Measurements from ENCODE around the gene ADARB1. TPM values are rescaled to one million over a fixed set of nuclear protein-coding genes. Genes with fewer than 3 reads are reported as not detected.

ADARB1 gene
- total and polyA plus RNA-seq, 4 donors, result 54.7 to 224 (median 90.6) TPM

GRCh38 chr21:45252448-45252925 is 178.1 kb downstream of the ADARB1 start:
- intact Hi-C loops (cut with DNase I), result no loop called here
- DNase-seq (no peak), ATAC-seq (ENCODE audit: low FRiP score) (no peak)
- Histone ChIP-seq H3K27me3 (ENCODE audit: control insufficient read depth in 1 of 2, insufficient read depth in 2 of 2, low read length in 1 of 2) (no peaks in the 10 kb centered on the region), H3K4me1 (ENCODE audit: control insufficient read depth in 1 of 2, insufficient read depth in 2 of 2, low read length in 2 of 2) (no peaks in the 10 kb centered on the region), H3K27ac (ENCODE audit: low read depth in 1 of 2, low read length in 2 of 2) (no peak overlapping the region), H3K36me3 (ENCODE audit: control insufficient read depth in 1 of 2, insufficient read depth in 2 of 2, low read length in 1 of 2) (no peaks in the 10 kb centered on the region), H3K9me3 (ENCODE audit: control insufficient read depth, low read length) (no peaks in the 10 kb centered on the region), H3K4me3 (ENCODE audit: low read length in 2 of 2) (no peak overlapping the region)
- 94% methylated on average over 13 of the region's 13 CpGs for WGBS, 2 donors

- no peak overlapping the region for H3K27ac ChIP-seq (ENCODE audit: low read depth in 1 of 2, low read length in 2 of 2)
- H3K4me3 ChIP-seq (ENCODE audit: low read length in 2 of 2), result no peak overlapping the region
- intact Hi-C loops (cut with DNase I), result no loop called here
- no peaks in the 10 kb centered on the region for H3K9me3 ChIP-seq (ENCODE audit: control insufficient read depth, low read length)
- ATAC-seq (ENCODE audit: low FRiP score) (no peak), DNase-seq (no peak)
- 37 to 42% methylated on average over 8 of the region's 8 CpGs for WGBS, 2 donors
- no peaks in the 10 kb centered on the region for H3K27me3 ChIP-seq (ENCODE audit: control insufficient read depth in 1 of 2, insufficient read depth in 2 of 2, low read length in 1 of 2)
- H3K4me1 ChIP-seq (ENCODE audit: control insufficient read depth in 1 of 2, insufficient read depth in 2 of 2, low read length in 2 of 2), result no peaks in the 10 kb centered on the region
- no peaks in the 10 kb centered on the region for H3K36me3 ChIP-seq (ENCODE audit: control insufficient read depth in 1 of 2, insufficient read depth in 2 of 2, low read length in 1 of 2)
Observed at GRCh38 chr21:45253180-45253579, 178.8 kb downstream of the ADARB1 start.

GRCh38 chr21:45253633-45254459 is 179.5 kb downstream of the ADARB1 start:
- no peak overlapping the region for H3K27ac ChIP-seq (ENCODE audit: low read depth in 1 of 2, low read length in 2 of 2)
- H3K4me1 ChIP-seq (ENCODE audit: control insufficient read depth in 1 of 2, insufficient read depth in 2 of 2, low read length in 2 of 2), result no peaks in the 10 kb centered on the region
- 88 to 90% methylated on average over 23 to 28 of the region's 28 CpGs for WGBS, 2 donors
- ATAC-seq (ENCODE audit: low FRiP score), result no peak
- H3K4me3 ChIP-seq (ENCODE audit: low read length in 2 of 2), result no peak overlapping the region
- intact Hi-C loops (cut with DNase I), result no loop called here
- no peaks in the 10 kb centered on the region for H3K36me3 ChIP-seq (ENCODE audit: control insufficient read depth in 1 of 2, insufficient read depth in 2 of 2, low read length in 1 of 2)
- no peak for DNase-seq
- no peaks in the 10 kb centered on the region for H3K27me3 ChIP-seq (ENCODE audit: control insufficient read depth in 1 of 2, insufficient read depth in 2 of 2, low read length in 1 of 2)
- no peaks in the 10 kb centered on the region for H3K9me3 ChIP-seq (ENCODE audit: control insufficient read depth, low read length)

- Histone ChIP-seq H3K4me3 (ENCODE audit: low read length in 2 of 2) (no peak overlapping the region), H3K9me3 (ENCODE audit: control insufficient read depth, low read length) (no peaks in the 10 kb centered on the region), H3K27me3 (ENCODE audit: control insufficient read depth in 1 of 2, insufficient read depth in 2 of 2, low read length in 1 of 2) (no peaks in the 10 kb centered on the region), H3K36me3 (ENCODE audit: control insufficient read depth in 1 of 2, insufficient read depth in 2 of 2, low read length in 1 of 2) (no peaks in the 10 kb centered on the region), H3K4me1 (ENCODE audit: control insufficient read depth in 1 of 2, insufficient read depth in 2 of 2, low read length in 2 of 2) (no peaks in the 10 kb centered on the region), H3K27ac (ENCODE audit: low read depth in 1 of 2, low read length in 2 of 2) (no peak overlapping the region)
- DNase-seq, result no peak
- 69 to 79% methylated on average over 17 of the region's 17 CpGs for WGBS, 2 donors
- intact Hi-C loops (cut with DNase I), result no loop called here
- no peak for ATAC-seq (ENCODE audit: low FRiP score)
Observed at GRCh38 chr21:45254460-45254930, 180.1 kb downstream of the ADARB1 start.

GRCh38 chr21:45255381-45256020 is 181.1 kb downstream of the ADARB1 start:
- H3K27me3 ChIP-seq (ENCODE audit: control insufficient read depth in 1 of 2, insufficient read depth in 2 of 2, low read length in 1 of 2), result no peaks in the 10 kb centered on the region
- intact Hi-C loops (cut with DNase I), result no loop called here

GRCh38 chr21:45256021-45256911 is 181.9 kb downstream of the ADARB1 start:
- Histone ChIP-seq H3K4me3 (ENCODE audit: low read length in 2 of 2) (no peak overlapping the region), H3K27ac (ENCODE audit: low read depth in 1 of 2, low read length in 2 of 2) (no peak overlapping the region), H3K36me3 (ENCODE audit: control insufficient read depth in 1 of 2, insufficient read depth in 2 of 2, low read length in 1 of 2) (no peaks in the 10 kb centered on the region), H3K4me1 (ENCODE audit: control insufficient read depth in 1 of 2, insufficient read depth in 2 of 2, low read length in 2 of 2) (no peaks in the 10 kb centered on the region), H3K9me3 (ENCODE audit: control insufficient read depth, low read length) (no peaks in the 10 kb centered on the region), H3K27me3 (ENCODE audit: control insufficient read depth in 1 of 2, insufficient read depth in 2 of 2, low read length in 1 of 2) (no peaks in the 10 kb centered on the region)
- no peak for DNase-seq
- intact Hi-C loops (cut with DNase I), result no loop called here
- WGBS, 2 donors, result 90 to 92% methylated on average over 30 to 31 of the region's 31 CpGs
- no peak for ATAC-seq (ENCODE audit: low FRiP score)

More at GRCh38 chr21:45255381-45256020, 181.1 kb downstream of the ADARB1 start:
- H3K4me3 ChIP-seq (ENCODE audit: low read length in 2 of 2), result no peak overlapping the region
- H3K9me3 ChIP-seq (ENCODE audit: control insufficient read depth, low read length), result no peaks in the 10 kb centered on the region
- H3K36me3 ChIP-seq (ENCODE audit: control insufficient read depth in 1 of 2, insufficient read depth in 2 of 2, low read length in 1 of 2), result no peaks in the 10 kb centered on the region
- H3K27ac ChIP-seq (ENCODE audit: low read depth in 1 of 2, low read length in 2 of 2), result no peak overlapping the region
- DNase-seq (no peak), ATAC-seq (ENCODE audit: low FRiP score) (no peak)
- WGBS, 2 donors, result 85 to 88% methylated on average over 21 to 22 of the region's 22 CpGs
- no peaks in the 10 kb centered on the region for H3K4me1 ChIP-seq (ENCODE audit: control insufficient read depth in 1 of 2, insufficient read depth in 2 of 2, low read length in 2 of 2)

GRCh38 chr21:45256912-45257672 is 182.7 kb downstream of the ADARB1 start:
- no peaks in the 10 kb centered on the region for H3K9me3 ChIP-seq (ENCODE audit: control insufficient read depth, low read length)
- intact Hi-C loops (cut with DNase I), result no loop called here
- no peaks in the 10 kb centered on the region for H3K4me1 ChIP-seq (ENCODE audit: control insufficient read depth in 1 of 2, insufficient read depth in 2 of 2, low read length in 2 of 2)
- H3K36me3 ChIP-seq (ENCODE audit: control insufficient read depth in 1 of 2, insufficient read depth in 2 of 2, low read length in 1 of 2), result no peaks in the 10 kb centered on the region
- 72 to 73% methylated on average over 27 of the region's 27 CpGs for whole genome bisulfite sequencing, 2 donors
- no peak overlapping the region for H3K4me3 ChIP-seq (ENCODE audit: low read length in 2 of 2)
- H3K27me3 ChIP-seq (ENCODE audit: control insufficient read depth in 1 of 2, insufficient read depth in 2 of 2, low read length in 1 of 2), result no peaks in the 10 kb centered on the region
- H3K27ac ChIP-seq (ENCODE audit: low read depth in 1 of 2, low read length in 2 of 2), result no peak overlapping the region
- DNase-seq, result no peak
- ATAC-seq (ENCODE audit: low FRiP score), result no peak
